GM18873 (cell line): ENCODE measurements around the gene CCL15.

Experiments used
- ATAC-seq: cut with Tn5 transposase; IDR thresholded peaks from one replicate; pipeline ENCODE4 v1.9.1; 2021; ENCODE audit warnings: mild to moderate bottlenecking, moderate library complexity, moderate number of reproducible peaks; ENCODE audit not compliant: unreplicated experiment, low FRiP score

CCL15 gene

GRCh38 chr17:35949401-35949800, 52.0 kb downstream of the CCL15 start:
- no peak for ATAC-seq

GRCh38 chr17:35948092-35948491, 53.3 kb downstream of the CCL15 start:
- no peak for ATAC-seq
